ENCODE results near the gene DSC3.

The DSC3 gene

DNA sequence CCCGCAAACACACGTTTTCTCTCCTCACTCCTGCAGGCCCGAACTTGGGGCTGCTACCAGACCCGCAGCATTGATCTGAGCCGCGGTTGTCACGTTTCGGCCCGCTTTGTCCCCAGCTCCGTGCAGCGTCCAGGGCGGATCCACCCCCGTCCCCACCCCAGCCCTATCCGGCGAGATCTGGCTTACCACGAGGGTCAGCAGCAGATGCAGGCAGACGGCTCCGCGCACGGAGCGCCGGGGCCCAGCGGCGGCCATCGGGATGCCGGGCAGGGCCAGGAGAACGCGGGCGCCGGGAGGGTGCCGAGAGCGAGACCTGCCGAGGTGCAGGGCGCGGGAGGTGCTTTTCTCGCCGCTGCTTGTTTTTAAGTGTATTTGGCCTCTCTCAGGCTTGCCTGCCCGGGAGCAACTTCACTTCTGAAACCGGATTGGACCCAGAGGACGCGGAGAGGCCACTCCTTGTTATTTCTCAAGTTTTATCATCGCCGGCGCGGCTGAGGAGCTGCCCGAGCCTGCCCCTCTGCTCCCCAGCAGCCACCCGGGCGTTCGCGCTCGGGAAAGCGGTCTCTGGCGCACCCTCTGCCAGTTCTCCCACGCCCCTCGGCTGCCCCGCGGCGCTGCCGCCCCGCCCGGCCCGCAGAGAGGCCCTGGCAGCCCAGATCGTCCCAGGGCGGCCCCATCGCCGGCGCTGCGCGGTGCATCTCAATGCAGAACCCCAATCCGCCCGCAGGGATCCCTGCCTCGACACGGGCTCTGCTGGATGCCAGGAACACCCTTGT, at the start of gene DSC3:
DSC3 (minus strand) TSS at position 337 of the 776 bp plus-strand sequence; CDS start at position 255, 82 bp downstream.
- no peak for DNase-seq

DNA sequence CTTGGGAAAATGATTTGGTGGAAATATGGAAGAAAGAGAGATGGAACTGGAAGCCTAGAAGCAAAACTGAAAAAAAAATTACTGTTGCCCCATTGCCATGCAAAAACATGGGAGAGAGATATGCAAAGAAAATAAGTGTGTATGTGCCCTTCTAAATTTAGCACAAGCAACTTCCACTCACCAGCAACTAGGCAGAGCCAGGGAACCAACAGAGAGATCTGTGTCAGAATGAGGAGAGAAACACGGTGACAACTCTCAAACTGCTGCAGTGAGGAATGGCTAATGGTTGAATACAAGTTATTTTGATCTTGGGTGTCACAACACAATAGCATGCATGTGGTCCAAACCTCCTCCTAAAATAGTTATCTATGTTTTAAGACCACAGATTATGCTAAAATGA, 48.8 kb upstream of the DSC3 start:
- DNase-seq = no peak

DNA sequence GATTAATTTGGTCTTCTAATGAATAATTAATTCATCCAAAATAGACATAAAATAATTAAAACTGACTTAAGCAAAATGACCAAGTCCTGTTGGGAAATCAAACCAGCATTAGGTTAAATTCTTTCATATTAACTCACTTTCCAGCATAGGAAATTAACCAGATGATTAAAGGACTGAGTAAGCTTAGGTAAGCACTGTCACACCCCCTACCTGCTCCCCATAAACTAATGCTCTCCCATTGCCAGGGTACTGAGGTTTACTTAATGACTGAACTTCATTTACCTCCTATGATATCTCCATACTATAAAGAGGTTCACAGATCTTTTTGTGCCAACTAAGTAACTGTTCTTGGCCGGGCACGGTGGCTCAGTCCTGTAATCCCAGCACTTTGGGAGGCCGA, 46.0 kb upstream of the DSC3 start:
- no peak for DNase-seq

DNA sequence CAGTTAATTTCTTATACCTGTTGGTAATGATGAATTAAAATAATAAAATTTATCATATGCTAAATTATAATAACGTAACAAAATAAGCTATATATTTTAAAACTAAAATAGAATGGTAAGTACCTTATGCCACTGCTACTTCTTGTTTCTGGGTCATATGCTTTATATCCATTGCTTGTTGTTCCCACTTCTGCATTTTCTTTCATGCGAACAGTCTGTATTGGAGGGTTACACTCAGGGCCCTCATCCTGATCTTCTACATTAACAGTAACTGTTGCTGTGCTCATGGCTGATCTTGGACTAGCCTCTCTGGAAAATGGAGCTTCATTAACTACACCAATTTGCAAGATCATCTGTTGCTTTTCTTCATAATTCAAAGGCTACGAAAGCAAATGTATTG, 37.4 kb upstream of the DSC3 start:
- no peak for DNase-seq

DNA sequence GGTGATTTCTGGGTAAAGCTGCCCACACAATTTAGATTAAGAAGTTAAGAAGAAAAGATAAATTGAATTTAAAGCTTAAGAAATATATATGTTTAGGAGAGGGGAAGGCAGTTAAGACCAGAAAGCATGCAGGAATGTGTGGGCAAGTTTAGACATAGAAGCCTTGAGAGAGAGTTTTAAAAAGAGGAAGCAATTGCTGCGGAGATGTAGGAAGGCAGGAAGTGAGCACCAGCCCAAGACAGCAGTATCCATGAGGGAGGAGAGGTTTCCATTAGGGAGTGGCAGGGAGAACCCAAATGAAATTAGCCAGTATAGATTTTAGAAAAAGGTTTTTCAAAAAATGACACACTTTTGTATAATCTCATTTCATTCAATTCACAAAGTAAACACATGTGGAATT, 35.3 kb upstream of the DSC3 start:
- no peak for DNase-seq

DNA sequence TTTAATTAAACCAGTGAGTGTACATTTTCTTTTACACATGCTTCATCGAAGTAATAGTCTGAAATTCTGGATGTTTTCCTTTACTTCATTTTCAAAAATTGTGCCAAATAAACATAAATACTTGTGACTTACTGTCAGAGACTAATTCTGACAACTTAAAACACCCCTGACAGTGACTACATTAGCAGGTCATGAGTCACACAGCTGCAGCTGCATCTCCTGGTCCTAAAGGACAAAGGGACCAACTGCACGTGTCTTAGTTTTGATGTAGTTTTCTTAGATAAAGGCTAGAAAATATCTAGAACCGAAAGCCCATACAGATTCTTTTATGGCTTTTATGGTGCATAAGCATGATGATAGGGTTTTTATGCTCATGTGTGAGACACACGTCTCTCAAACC, 29.6 kb upstream of the DSC3 start:
- no peak for DNase-seq

DNA sequence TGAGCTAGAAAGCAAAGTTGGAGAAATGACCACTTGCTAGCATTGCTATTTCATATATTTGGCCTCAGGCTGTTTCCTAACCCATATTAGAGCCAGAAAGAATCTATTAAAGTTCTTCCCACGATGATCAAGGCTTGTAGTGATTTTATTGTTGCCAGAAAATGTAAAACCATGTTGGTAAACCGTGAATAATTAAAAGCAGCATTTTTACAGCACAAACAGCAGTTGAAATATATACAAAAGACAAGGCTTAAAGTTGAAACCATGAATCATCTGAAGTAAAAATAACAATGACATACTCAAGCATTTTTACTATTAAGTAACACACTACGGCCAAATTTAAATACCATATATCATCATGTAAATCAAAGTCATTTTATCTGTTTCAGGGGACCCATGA, 27.7 kb upstream of the DSC3 start:
- no peak for DNase-seq

DNA sequence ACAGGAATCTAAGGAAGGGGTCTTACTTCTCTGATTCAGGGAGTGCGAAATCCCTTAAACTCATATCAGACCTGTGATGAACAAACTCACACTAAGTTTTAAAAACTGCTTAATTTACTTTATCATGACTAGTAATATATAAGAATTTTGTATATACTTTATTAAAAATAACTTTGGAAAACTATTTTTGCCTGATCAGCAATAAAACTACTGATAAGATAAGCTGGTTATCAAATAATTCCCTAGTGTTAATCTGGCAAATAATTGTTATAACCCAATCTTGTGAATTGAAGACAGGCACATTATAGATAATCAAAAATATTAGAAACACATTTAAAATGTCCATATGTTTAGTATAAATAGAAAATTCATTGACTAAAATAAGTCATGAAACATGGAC, 23.7 kb upstream of the DSC3 start:
- no peak for DNase-seq

DNA sequence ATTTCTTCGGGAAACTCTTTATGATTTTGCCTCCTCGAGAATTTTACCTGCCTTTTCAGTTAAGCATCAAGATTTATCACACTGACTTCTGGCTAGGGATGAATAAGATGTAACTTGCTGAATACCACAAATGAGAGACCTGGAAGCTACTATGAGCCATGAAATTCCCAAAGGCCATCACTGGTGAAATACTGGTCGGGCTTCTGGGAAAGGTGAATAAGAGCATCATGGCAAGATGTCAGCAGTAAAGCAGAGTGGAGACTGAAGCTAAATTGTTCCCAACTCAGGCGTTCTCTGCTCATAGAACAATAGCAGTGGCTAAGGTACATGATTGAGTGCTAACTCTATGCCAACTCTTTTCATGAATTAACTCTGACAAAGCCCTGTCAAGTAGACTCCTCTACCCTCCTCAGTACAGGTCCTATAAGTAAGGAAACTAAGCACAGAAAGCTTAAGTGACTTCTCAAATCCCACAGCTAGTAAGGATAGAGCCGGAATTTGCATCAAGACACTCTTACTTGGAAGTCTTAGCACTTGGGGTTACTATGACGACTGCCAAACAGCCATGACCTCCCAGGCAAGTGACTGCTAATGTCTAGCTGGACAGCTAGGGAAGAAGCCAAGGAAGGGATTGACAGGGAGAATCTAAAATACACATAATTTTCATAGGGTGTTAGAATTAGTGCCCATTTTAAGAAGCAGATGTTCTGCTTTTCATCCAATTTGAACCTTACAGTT, 22.7 kb upstream of the DSC3 start:
- no peak for DNase-seq

DNA sequence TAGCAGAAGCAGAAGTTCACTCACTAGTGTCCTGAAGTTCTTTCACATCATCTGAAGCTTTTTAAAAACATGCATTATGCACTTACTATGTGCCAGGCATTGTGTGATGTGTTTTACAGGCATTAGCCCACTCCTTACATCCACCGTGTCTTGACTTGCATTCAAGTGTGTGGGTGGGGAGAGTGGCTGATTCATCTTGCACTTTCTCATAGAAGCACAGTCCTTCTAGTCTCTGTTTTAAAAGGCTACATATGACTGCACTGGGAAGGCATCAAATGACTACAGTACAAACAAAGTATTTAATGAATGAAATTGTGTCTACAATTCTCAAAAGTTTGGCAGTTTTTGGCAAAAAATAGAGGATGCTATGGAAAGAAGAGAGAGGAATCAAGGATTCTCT, 21.6 kb upstream of the DSC3 start:
- DNase-seq = no peak

DNA sequence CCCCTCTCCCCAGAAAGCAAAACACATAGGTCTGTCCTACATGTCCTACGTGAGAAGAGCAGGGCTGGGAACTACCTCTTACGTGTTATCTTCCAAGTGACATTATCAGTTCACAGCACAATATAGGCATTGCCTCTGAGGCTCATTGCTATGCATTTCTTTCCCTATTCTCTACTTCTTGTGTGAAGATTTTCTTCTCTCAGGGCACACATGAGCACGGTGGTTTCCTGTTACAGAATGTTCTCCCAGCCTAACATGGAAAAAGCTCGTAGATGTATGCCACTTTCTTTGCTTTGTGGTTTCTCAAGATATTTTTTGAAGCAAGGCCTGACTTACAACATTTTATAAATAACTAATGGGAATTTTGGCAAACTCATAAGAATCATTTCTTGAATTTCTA, 19.4 kb upstream of the DSC3 start:
- no peak for DNase-seq

DNA sequence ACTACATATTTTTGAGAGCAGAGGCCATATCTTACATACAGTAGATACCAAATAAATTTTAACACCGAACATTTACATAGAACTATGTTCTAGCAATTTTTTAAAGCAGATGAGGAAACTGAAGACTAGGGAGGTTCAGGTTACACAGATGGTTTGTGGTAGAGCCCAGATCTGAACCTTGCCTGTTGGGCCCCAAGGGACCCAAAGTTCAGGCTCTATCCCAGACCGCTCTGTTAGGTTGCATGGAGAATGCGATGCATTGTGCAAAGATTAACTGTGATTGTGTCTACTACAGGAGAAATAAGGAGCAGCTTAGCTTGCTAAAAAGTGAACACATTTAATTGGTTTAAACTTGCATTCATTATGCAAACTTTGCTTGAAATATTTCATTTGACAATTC, 16.4 kb upstream of the DSC3 start:
- no peak for DNase-seq

DNA sequence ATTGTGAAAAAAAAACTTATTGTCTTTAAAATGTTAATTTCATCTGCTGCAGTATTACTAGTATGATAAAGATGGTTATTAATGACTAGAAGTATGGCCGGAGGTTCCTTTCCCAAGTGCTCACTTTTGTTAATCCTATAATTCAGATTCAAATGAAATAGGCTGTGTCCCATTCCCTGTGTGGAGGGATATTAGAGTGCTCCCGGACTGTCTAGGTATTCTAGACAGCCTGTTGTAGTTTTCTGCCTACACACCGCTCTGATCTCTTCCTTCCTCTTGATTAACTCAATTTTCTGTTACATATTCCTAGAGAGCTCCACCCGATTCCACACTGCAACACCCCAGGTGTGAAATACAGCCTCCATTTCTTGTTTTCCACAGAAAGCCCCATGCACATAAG, 15.4 kb upstream of the DSC3 start:
- DNase-seq = no peak

DNA sequence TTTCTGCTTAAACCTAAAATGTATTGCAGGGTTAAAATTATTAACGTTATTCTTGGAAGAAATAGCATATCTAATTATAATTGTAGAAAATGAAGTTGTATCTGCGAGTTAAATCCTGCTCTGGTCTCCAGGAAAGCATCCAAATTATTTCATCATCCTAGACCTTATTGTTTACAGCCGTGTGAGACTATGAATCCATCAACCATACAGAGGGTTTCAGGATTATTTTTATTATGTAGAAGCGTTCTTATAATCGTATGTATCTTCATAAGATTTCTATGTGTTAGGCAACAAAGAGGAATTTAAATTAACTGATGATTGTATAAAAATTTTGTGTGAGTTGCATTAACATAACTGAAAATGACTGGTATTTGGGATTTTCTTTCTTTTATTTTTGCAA, 14.5 kb upstream of the DSC3 start:
- no peak for DNase-seq

DNA sequence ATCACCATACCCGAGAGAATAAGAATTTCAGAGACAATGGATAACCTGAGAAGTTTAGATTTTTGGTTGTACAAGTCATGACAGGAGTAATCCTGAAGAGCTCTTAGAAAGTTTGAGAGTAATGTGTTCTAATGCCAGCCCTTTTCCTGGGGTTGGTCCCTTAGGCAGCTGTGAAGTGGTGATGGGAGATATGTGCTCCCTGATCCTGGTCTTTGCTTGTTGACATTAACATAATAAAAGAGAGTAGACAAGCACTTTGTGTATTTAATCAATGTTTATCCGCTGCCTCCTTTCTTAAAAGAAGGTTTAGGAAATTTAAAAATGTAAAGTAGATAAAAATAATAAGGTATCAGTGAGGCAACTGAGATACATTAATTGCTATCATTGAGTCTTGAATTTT, 13.8 kb upstream of the DSC3 start:
- no peak for DNase-seq

DNA sequence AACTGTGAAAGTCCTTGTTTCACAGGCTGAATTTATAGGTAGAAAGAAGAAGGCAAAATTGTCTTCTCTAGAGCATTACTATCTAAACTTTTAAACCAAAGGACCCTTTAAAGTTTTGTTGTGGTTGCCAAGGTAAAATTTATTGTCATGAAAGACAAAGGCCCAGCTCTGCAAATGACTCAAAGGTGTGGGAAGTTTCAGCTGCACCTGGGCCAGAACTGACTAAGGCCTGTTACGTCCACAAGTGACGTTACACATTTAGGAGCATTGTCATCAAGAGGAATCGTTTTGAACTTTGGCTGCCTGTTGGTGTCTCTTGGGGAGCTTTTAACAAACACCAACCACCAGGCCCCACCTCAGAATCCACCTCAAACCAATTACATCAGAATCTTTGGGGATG, 8.1 kb upstream of the DSC3 start:
- DNase-seq = no peak

DNA sequence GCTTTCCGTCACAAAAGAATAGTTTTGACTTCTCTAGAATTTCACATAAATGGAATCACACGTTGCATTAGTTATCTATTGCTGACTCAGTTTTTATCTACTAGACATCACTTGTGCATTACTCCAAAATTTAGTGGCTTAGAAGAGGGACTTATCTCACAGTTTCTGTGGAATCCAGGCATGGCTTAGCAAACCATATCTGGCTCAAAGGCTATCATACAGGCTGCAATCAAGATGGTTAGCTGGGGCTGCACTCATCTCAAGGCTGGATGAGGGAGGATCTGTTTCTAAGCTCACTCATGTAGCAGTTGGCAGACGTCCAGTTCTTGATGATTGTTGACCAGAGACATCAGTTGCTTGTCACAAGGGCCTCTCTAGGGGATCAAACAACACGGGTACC, 6.6 kb upstream of the DSC3 start:
- no peak for DNase-seq

DNA sequence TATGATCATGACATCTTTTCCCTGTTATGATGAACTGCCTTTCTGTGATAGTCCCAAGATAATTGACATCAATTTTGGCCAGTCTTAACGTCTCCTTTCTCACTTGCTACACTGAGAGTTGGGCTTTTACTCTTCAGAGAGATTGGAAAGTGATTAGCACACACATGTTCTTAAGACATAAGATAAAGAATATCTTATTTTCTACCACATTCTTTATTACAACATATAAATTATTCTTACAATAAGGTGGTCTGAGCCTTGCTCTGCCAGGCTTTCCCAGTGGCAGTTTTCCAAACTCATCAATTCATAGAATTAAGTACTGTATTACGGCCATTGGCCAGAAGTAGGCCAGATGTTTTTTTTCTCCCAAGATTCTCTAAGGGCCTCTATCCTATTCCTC, 5.7 kb upstream of the DSC3 start:
- no peak for DNase-seq

DNA sequence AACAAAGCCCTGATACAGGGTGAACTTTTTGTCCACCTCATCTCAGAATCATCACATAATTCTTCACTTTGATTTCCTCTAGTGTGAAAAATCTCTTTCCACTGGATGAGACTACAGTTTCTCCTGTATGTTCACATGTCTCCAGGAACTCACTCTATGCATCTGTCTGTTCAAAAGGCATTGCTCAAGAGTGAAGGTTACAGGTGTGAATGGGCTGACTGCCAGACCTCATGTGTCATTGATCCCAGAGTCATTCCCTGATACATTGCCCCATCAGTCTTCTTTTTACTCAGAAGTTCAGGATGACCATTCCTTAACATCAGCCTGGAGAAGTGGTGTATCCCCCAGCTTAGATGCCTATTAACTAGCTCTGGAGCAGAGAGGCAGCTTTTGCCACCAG, 4.4 kb upstream of the DSC3 start:
- DNase-seq = no peak

DNA sequence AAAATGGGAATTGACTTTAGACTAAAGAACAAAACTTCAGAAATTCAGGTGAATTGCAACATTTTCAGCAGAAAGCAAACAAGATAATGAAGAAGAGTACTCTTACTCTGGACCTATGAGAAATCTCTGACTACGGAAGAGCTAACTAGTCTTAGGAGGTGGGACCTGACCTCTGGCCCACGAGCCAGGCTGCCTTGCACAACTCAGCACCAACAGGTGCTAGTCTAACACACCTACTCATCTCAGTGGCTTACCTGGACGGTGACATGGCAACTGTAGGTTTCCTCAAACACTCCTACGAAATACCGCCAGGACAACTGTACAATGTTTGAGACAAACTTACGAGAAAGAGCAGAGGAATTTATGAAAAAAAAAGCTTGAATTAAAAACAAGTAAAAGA, 3.1 kb upstream of the DSC3 start:
- no peak for DNase-seq

DNA sequence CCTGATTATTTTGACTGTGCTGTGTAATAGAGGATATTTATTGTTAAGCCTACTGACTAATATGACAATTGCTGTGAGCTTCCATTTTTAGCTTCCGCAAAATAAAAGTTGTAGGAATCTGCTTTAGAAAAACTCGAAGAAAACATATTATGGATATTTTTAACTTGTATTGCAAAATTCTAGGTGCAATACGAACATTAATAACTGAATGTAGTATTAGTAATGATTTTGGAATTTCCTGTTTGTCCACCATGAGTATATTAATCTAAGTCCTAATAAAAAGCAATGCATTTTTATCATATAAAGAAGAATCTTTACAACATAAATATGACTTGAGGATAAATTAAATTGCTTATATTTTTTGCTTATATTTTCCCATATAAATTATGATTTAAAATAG, 2.4 kb upstream of the DSC3 start:
- no peak for DNase-seq

DNA sequence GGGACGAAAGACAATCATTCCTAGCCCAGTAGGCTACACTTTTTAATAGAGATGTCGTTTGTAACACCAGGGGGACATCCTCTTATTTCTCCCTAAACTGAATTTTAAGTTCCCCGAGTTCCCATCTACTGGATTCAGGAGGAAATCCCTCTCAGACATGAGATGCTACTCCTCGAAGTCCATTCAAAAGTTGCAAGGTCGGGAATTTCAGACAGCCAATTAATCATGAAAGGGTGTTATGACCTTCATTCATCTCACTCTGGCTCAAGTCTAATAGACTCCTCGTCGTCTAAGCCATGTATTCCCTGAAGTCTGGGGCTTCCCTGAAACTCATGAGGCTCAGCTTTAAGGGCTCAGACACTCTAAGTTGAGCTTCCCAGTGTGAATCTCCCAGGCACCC, 1.2 kb upstream of the DSC3 start:
- DNase-seq = no peak

DNA sequence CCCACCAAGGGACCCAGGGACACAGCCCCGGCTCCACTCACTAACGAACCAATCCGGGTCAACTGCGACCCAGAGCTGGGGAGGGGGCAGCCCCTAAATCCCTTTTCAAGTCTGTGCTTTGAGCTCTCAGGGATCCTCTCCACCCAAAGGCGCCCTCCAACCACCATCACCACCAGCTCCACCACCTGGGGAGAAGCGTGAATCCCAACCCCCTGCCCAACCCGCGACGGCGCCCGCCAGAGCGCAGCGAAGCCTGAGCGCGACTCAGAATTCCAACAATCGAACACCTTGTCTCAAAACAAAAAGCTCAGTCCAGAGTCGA, 497 bp downstream of the DSC3 start:
- DNase-seq = no peak

DNA sequence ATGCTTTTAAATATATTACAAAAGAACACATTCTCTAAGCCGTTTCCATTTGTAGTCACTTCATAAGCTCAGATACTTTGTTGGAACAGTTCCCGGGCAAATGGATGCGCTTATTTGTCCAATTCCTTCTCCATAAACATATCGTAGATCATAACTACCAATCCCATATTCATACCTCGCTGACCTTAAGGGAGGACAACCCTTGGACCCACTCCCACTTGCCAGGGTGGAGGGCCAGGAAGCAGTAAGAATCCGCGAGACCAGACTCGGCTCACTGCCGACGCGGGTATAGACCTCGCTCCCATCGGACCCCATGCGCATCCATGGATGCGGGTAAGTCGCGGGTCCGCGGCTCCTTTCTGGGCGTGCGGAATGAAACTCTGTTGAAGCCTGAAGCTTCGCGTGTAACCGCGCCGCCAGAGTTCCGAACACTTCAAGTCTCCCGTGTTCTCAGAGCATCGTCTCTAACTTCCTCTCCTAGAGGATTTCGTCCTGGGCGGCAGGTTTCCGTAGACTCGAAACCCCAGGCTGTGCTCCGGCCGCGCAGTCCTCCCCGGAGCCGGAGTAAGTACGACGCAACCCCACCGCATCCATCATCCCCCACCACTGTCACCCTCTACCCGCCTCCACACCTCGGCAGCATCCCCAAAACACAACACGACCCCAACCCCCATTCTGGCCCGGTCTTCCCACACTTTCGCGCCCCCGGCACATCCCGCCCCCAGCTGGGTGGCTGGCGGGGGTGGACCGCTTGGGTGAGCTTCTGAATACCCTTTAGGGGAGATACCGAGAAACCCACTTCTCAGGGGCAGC, 1.1 kb downstream of the DSC3 start:
- DNase-seq = no peak
